Daoy (cell line): ENCODE results near the gene KANK3. TPM values are rescaled to one million over a fixed set of nuclear protein-coding genes. Genes with fewer than 3 reads are reported as not detected.

Source experiments
- total RNA-seq: library from RNA; depleted of rRNA; stranded (reverse); fragments of >200 nt; shearing (Covaris generic); gene quantifications from 2 replicates; pipeline ENCODE4 v1.2.3, GENCODE V29; 2014; rRNA removed

Gene KANK3
- total RNA-seq, 1 experiment from 2014 or later, result 0.40 TPM

Other genes starting within 250 kb of the KANK3 start
- gene FBN3, start 193.7 kb downstream of the KANK3 start, total RNA-seq, result not detected in 2 replicates
- 12.1 and 14.6 TPM in 2 replicates for gene CERS4, start 133.9 kb downstream of the KANK3 start, total RNA-seq
- 108 TPM in 2 replicates for gene CD320, start 34.9 kb downstream of the KANK3 start, total RNA-seq
- 17.0 and 22.6 TPM in 2 replicates for gene NDUFA7, start 21.9 kb downstream of the KANK3 start, total RNA-seq
- gene RPS28, start 21.8 kb downstream of the KANK3 start, total RNA-seq, result 153 and 281 TPM in 2 replicates
- gene ANGPTL4, start 20.9 kb upstream of the KANK3 start, total RNA-seq, result 0.86 TPM in 1 of 2 replicates, not detected in the other
- 3.5 and 9.0 TPM in 2 replicates for gene RAB11B, start 47.1 kb upstream of the KANK3 start, total RNA-seq
- gene MARCHF2, start 70.0 kb upstream of the KANK3 start, total RNA-seq, result 12.3 and 17.8 TPM in 2 replicates
- gene HNRNPM, start 101.7 kb upstream of the KANK3 start, total RNA-seq, result 140 and 162 TPM in 2 replicates
- not detected in 2 replicates for gene PRAM1, start 159.4 kb upstream of the KANK3 start, total RNA-seq
- gene ZNF414, start 170.9 kb upstream of the KANK3 start, total RNA-seq, result 5.7 and 6.8 TPM in 2 replicates
- 0.24 TPM in 1 of 2 replicates, not detected in the other for gene MYO1F, start 234.2 kb upstream of the KANK3 start, total RNA-seq